ENCODE measurements around the gene SPAG17. TPM values are rescaled to one million over a fixed set of nuclear protein-coding genes. Genes with fewer than 3 reads are reported as not detected.
A peak's percentile ranks its signal among the peaks of the same experiment; 100 is the strongest.

The SPAG17 gene
- total and polyA plus RNA-seq, 9 donors = 0.08 to 39.5 (median 0.67) TPM

GRCh38 chr1:118157506-118157905 lies 27.5 kb downstream of the SPAG17 start:
- no peak for TF ChIP-seq CTCF (IDR thresholded peaks at IDR 0.05)
- TF ChIP-seq POLR2A (IDR thresholded peaks at IDR 0.05) = no peak
- Histone ChIP-seq H3K4me1 (ENCODE audit: insufficient read depth) (no peaks in the 10 kb centered on the region), H3K27me3 (no peaks in the 10 kb centered on the region), H3K4me3 (no peak overlapping the region), H3K27ac (no peak overlapping the region), H3K9me3 (no peaks in the 10 kb centered on the region), H3K36me3 (no peaks in the 10 kb centered on the region)
- WGBS, 3 donors = 80 to 90% (median 81%) methylated on average over 2 of the region's 2 CpGs
- DNase-seq = no peak
- intact Hi-C loops (cut with DNase I) = no loop called here

GRCh38 chr1:118155106-118155505 lies 29.9 kb downstream of the SPAG17 start:
- WGBS, 3 donors = 86 to 91% (median 89%) methylated on average over 1 of the region's 1 CpG
- Histone ChIP-seq H3K27me3 (no peaks in the 10 kb centered on the region), H3K9me3 (no peaks in the 10 kb centered on the region), H3K4me3 (no peak overlapping the region), H3K27ac (no peak overlapping the region), H3K4me1 (ENCODE audit: insufficient read depth) (no peaks in the 10 kb centered on the region), H3K36me3 (no peaks in the 10 kb centered on the region)
- TF ChIP-seq POLR2A (IDR thresholded peaks at IDR 0.05) (no peak), CTCF (IDR thresholded peaks at IDR 0.05) (no peak), EP300 (IDR thresholded peaks at IDR 0.05) (no peak)
- DNase-seq = no peak
- intact Hi-C loops (cut with DNase I) = no loop called here

- intact Hi-C loops (cut with DNase I) = loop anchor here in 1 of 4 donors (5.0 kb wide), 1 partner anchor 1218 kb away; no protein-coding TSS in a partner anchor
- no peak overlapping the region for H3K4me3 ChIP-seq
- no peaks in the 10 kb centered on the region for H3K36me3 ChIP-seq
- H3K4me1 ChIP-seq (ENCODE audit: insufficient read depth) = no peaks in the 10 kb centered on the region
- 67 to 78% (median 76%) methylated on average over 1 of the region's 1 CpG for WGBS, 3 donors
- H3K27me3 ChIP-seq = no peaks in the 10 kb centered on the region
- TF ChIP-seq CTCF (IDR thresholded peaks at IDR 0.05) (no peak), EP300 (IDR thresholded peaks at IDR 0.05) (no peak), POLR2A (IDR thresholded peaks at IDR 0.05) (no peak)
- DNase-seq = no peak
- no peak overlapping the region for H3K27ac ChIP-seq
- H3K9me3 ChIP-seq = no peaks in the 10 kb centered on the region
These were observed 30.8 kb downstream of the SPAG17 start for GRCh38 chr1:118154220-118154619.

- 0 to 1% (median 1%) methylated on average over 6 of the region's 6 CpGs for WGBS, 3 donors
- intact Hi-C loops (cut with DNase I) = loop anchor here in 1 of 4 donors (5.0 kb wide), 1 partner anchor 1221 kb away; no protein-coding TSS in a partner anchor
- H3K4me3 ChIP-seq = no peak overlapping the region
- no peaks in the 10 kb centered on the region for H3K4me1 ChIP-seq (ENCODE audit: insufficient read depth)
- no peaks in the 10 kb centered on the region for H3K36me3 ChIP-seq
- peak in 1 of 3 donors; percentile 42 for TF ChIP-seq CTCF (IDR thresholded peaks at IDR 0.05)
- TF ChIP-seq POLR2A (IDR thresholded peaks at IDR 0.05) = no peak
- H3K27ac ChIP-seq = no peak overlapping the region
- H3K27me3 ChIP-seq = no peaks in the 10 kb centered on the region
- no peaks in the 10 kb centered on the region for H3K9me3 ChIP-seq
- peak in 4 of 5 donors; percentile 24 to 42 (median 25) for DNase-seq
These were observed 33.6 kb downstream of the SPAG17 start for GRCh38 chr1:118151312-118151937.

Measured in ovary (tissue), 9 donors.